H1 (cell line): ENCODE results near the gene OR51A4. TPM values are rescaled to one million over a fixed set of nuclear protein-coding genes. Genes with fewer than 3 reads are reported as not detected.

Experiments
- CTCF ChIA-PET: fragments of 300-600 bp; sonication (Branson Sonifier 250); formaldehyde crosslinking; loops from one replicate; lab custom pipeline; 2021; ENCODE audit not compliant: partially characterized antibody; lab: Charles Lee
- POLR2A ChIA-PET: fragments of 300-600 bp; sonication (Branson Sonifier 250); formaldehyde crosslinking; loops from one replicate; lab custom pipeline; 2021; ENCODE audit warnings: inconsistent platforms; ENCODE audit not compliant: partially characterized antibody; lab: Charles Lee
- DNase-seq, 2 experiments: peaks; one replicate each; pipeline versions ENCODE4 v3.0.0 to v3.0.0-alpha.2; 2010 to 2022; ENCODE audit warnings: low spot score in 2 of 2, low read depth in 1 of 2, mixed read lengths in 1 of 2
- FAIRE-seq: peaks from 2 replicates; lab custom pipeline; 2011; peaks lifted over from hg19 to GRCh38; lab: Jason Lieb, UNC
- H2AFZ ChIP-seq: 2 replicates; pipeline ENCODE4 v1.8.1; 2012; ENCODE audit warnings: low read length, inconsistent platforms
- H2AK5ac ChIP-seq: 2 replicates; pipeline ENCODE4 v1.6.1; 2013; ENCODE audit warnings: low read depth, low read length
- H2BK120ac ChIP-seq: replicated peaks from 2 replicates; pipeline ENCODE3; 2013; ENCODE audit warnings: low read depth, low read length, inconsistent platforms
- H2BK12ac ChIP-seq: 2 replicates; pipeline ENCODE4 v1.6.1; 2013; ENCODE audit warnings: low read depth, low read length
- H2BK15ac ChIP-seq: 2 replicates; pipeline ENCODE4 v1.6.1; 2013; ENCODE audit warnings: low read length
- H2BK20ac ChIP-seq: 2 replicates; pipeline ENCODE4 v1.6.1; 2013; ENCODE audit warnings: low read length
- H2BK5ac ChIP-seq: 2 replicates; pipeline ENCODE4 v1.6.1; 2013; ENCODE audit warnings: low read depth, low read length
- H3K14ac ChIP-seq: 2 replicates; pipeline ENCODE4 v1.6.1; 2013; ENCODE audit warnings: inconsistent platforms; ENCODE audit not compliant: insufficient read length
- H3K18ac ChIP-seq: 2 replicates; pipeline ENCODE4 v1.6.1; 2013; ENCODE audit warnings: low read length; ENCODE audit errors: extremely low read depth
- H3K23ac ChIP-seq: 2 replicates; pipeline ENCODE4 v1.6.1; 2013; ENCODE audit warnings: inconsistent platforms; ENCODE audit not compliant: insufficient read length
- H3K23me2 ChIP-seq: 2 replicates; pipeline ENCODE4 v1.6.1; 2013; ENCODE audit warnings: low read depth, low read length
- H3K27ac ChIP-seq: 2 replicates; pipeline ENCODE4 v1.6.1; 2011; ENCODE audit warnings: low read depth, low read length, inconsistent platforms
- H3K27me3 ChIP-seq, 4 experiments: replicated peaks in 1 of 4; 1 replicate in 1 of 4; 2 replicates in 3 of 4; pipeline versions ENCODE4 v1.6.1 to v1.8.1; 2011 to 2013; ENCODE audit warnings: low read length in 3 of 4, mild to moderate bottlenecking in 3 of 4, inconsistent platforms in 2 of 4, mixed read lengths in 2 of 4, moderate library complexity in 1 of 4; ENCODE audit not compliant: control insufficient read depth in 3 of 4, insufficient read depth in 3 of 4; ENCODE audit errors: extremely low read depth in 1 of 4
- H3K36me3 ChIP-seq, 4 experiments: 2 replicates each; pipeline versions ENCODE4 v1.6.1 to v1.8.1; 2011 to 2013; ENCODE audit warnings: mild to moderate bottlenecking in 4 of 4, low read length in 3 of 4, moderate library complexity in 2 of 4, control low read depth in 1 of 4, inconsistent platforms in 1 of 4; ENCODE audit not compliant: insufficient read depth in 4 of 4, control insufficient read depth in 2 of 4
- H3K4ac ChIP-seq: replicated peaks from 2 replicates; pipeline ENCODE3; 2013; ENCODE audit warnings: low read length, low read depth, mixed read lengths, inconsistent platforms; ENCODE audit not compliant: insufficient read length
- H3K4me1 ChIP-seq, 4 experiments: replicated peaks in 1 of 4; 1 replicate in 1 of 4; 2 replicates in 3 of 4; pipeline versions ENCODE4 v1.6.1 to v1.8.1; 2011 to 2013; ENCODE audit warnings: low read length in 3 of 4, inconsistent platforms in 2 of 4, mixed read lengths in 1 of 4; ENCODE audit not compliant: insufficient read depth in 4 of 4, control insufficient read depth in 3 of 4
- H3K4me2 ChIP-seq, 2 experiments: 2 replicates each; pipeline versions ENCODE4 v1.6.1 to v1.8.1; 2011 to 2013; ENCODE audit warnings: low read depth in 2 of 2, low read length in 2 of 2, control low read depth in 1 of 2, inconsistent platforms in 1 of 2, mild to moderate bottlenecking in 1 of 2; ENCODE audit not compliant: insufficient read depth in 1 of 2
- H3K4me3 ChIP-seq, 4 experiments: fragments of 200-600, 300-600 bp in 1 of 4; sonication (generic), shearing (Covaris generic), sonication (Bioruptor Twin) in 1 of 4; 2 replicates each; pipeline versions ENCODE4 v1.5.1 to v1.8.1; 2011 to 2016; ENCODE audit warnings: low read length in 4 of 4, low read depth in 3 of 4, control low read depth in 2 of 4, inconsistent platforms in 2 of 4, mild to moderate bottlenecking in 2 of 4, mixed read lengths in 1 of 4, moderate library complexity in 1 of 4; ENCODE audit not compliant: insufficient read depth in 2 of 4; ENCODE audit errors: extremely low read depth in 1 of 4
- H3K56ac ChIP-seq: replicated peaks from 2 replicates; pipeline ENCODE3; 2013; ENCODE audit warnings: low read depth, mild to moderate bottlenecking, mixed read lengths, low read length, inconsistent platforms; ENCODE audit not compliant: insufficient read length
- H3K79me1 ChIP-seq: 2 replicates; pipeline ENCODE4 v1.6.1; 2013; ENCODE audit warnings: low read depth, low read length, control low read depth
- H3K79me2 ChIP-seq, 2 experiments: 2 replicates each; pipeline versions ENCODE4 v1.6.1 to v1.8.1; 2012 to 2013; ENCODE audit warnings: low read length in 2 of 2, mild to moderate bottlenecking in 2 of 2, inconsistent platforms in 1 of 2; ENCODE audit not compliant: insufficient read depth in 2 of 2, control insufficient read depth in 1 of 2
- H3K9ac ChIP-seq, 4 experiments: replicated peaks in 1 of 4; 1 replicate in 1 of 4; 2 replicates in 3 of 4; pipeline versions ENCODE4 v1.6.1 to v1.8.1; 2011 to 2013; ENCODE audit warnings: low read depth in 3 of 4, low read length in 3 of 4, control low read depth in 2 of 4, mild to moderate bottlenecking in 2 of 4, moderate library complexity in 2 of 4, inconsistent platforms in 1 of 4; ENCODE audit errors: extremely low read depth in 1 of 4
- H3K9me3 ChIP-seq, 2 experiments: 2 replicates each; pipeline versions ENCODE4 v1.6.1 to v1.8.1; 2012 to 2013; ENCODE audit warnings: mild to moderate bottlenecking in 2 of 2, moderate library complexity in 2 of 2, control low read depth in 1 of 2, inconsistent platforms in 1 of 2, low read depth in 1 of 2, low read length in 1 of 2, mixed read lengths in 1 of 2; ENCODE audit not compliant: insufficient read depth in 2 of 2
- H4K20me1 ChIP-seq, 2 experiments: replicated peaks in 1 of 2; 2 replicates each; pipeline versions ENCODE3 to v1.8.1; 2011 to 2013; ENCODE audit warnings: inconsistent platforms in 2 of 2, low read length in 2 of 2, mild to moderate bottlenecking in 1 of 2; ENCODE audit not compliant: insufficient read depth in 2 of 2, control insufficient read depth in 1 of 2
- H4K5ac ChIP-seq: 2 replicates; pipeline ENCODE4 v1.6.1; 2013; ENCODE audit warnings: low read length, low read depth, mixed read lengths, inconsistent platforms; ENCODE audit not compliant: insufficient read length
- H4K8ac ChIP-seq: 2 replicates; pipeline ENCODE4 v1.8.0; 2013; ENCODE audit warnings: mild to moderate bottlenecking, moderate library complexity, low read length, inconsistent platforms; ENCODE audit not compliant: insufficient read depth; ENCODE audit errors: extremely low read depth
- H4K91ac ChIP-seq: replicated peaks from 2 replicates; pipeline ENCODE3; 2013; ENCODE audit warnings: low read length, mixed read lengths, inconsistent platforms; ENCODE audit not compliant: insufficient read length
- CHD1 ChIP-seq: IDR thresholded peaks from 2 replicates; pipeline ENCODE4 v1.6.1; 2012; ENCODE audit warnings: low read depth, low read length, improper control_type of control experiment
- GTF2F1 ChIP-seq: IDR thresholded peaks from 2 replicates; pipeline ENCODE4 v1.6.1; 2012; ENCODE audit warnings: low read depth, low read length, improper control_type of control experiment, borderline replicate concordance
- SP1 ChIP-seq: IDR thresholded peaks from 2 replicates; pipeline ENCODE4 v1.6.1; 2011; ENCODE audit warnings: low read depth, low read length
- TAF1 ChIP-seq: IDR thresholded peaks from 2 replicates; pipeline ENCODE4 v1.6.1; 2011; ENCODE audit warnings: mild to moderate bottlenecking, low read depth, low read length
- TBP ChIP-seq: IDR thresholded peaks from 2 replicates; pipeline ENCODE4 v1.6.1; 2011; ENCODE audit warnings: low read depth, low read length, improper control_type of control experiment
- WGBS, 2 experiments: shearing (Covaris generic) in 1 of 2; methylation state at CpG; one replicate each; pipeline versions ENCODE4 v1.1.6 to v1.1.7; 2013 to 2015; ENCODE audit warnings: low lambda C conversion rate in 2 of 2, mixed read lengths in 2 of 2, inconsistent platforms in 1 of 2, low coverage in 1 of 2, missing lambda C conversion rate in 1 of 2; ENCODE audit not compliant: insufficient replicate concordance in 2 of 2, insufficient coverage in 1 of 2, insufficient read length in 1 of 2; ENCODE audit errors: extremely low coverage in 1 of 2, missing lambda C conversion rate in 1 of 2; 5-methylcytosine and 5-hydroxymethylcytosine counted together
- polyA plus RNA-seq, 7 experiments: library from polyadenylated mRNA; depleted of rRNA in 3 of 7; stranded (reverse) in 5 of 7; unstranded in 2 of 7; fragments of >200 nt in 5 of 7; fragments of 200-250 nt in 2 of 7; gene quantifications; 1 replicate in 5 of 7; 2 replicates in 1 of 7; 4 replicates in 1 of 7; pipeline versions ENCODE4 v1.2.1 to v1.2.3, GENCODE V29; 2011 to 2013; ENCODE audit warnings: missing spikeins in 2 of 7, mixed read lengths in 2 of 7
- total RNA-seq: library from RNA; stranded (reverse); fragmentation: NEBNext Ultra II Directional; extraction: Animal tissue kit (Norgen Biotek cat#: 25700); gene quantifications from 2 replicates; pipeline ENCODE4 v1.2.1, GENCODE V29; 2021
- TF ChIP-seq, protein P1 (sequence below): IDR thresholded peaks from 2 replicates; pipeline ENCODE4 v1.6.1; 2012; ENCODE audit warnings: low read length, inconsistent platforms

The OR51A4 gene
- total and polyA plus RNA-seq, 2 of the 8 experiments (the other 6 are each of a cell fraction or from before 2014, with no cell fraction given) = not detected

GRCh38 chr11:4975436-4975835 lies 28.0 kb upstream of the OR51A4 start:
- no peak overlapping the region for H2BK20ac ChIP-seq
- no peak overlapping the region for H3K18ac ChIP-seq
- H3K4ac ChIP-seq = no peak overlapping the region
- H2BK5ac ChIP-seq = no peak overlapping the region
- no peak overlapping the region for H2BK120ac ChIP-seq
- no peak overlapping the region for H4K8ac ChIP-seq
- H4K5ac ChIP-seq = no peak overlapping the region
- H4K20me1 ChIP-seq = no peaks in the 10 kb centered on the region
- H3K79me1 ChIP-seq = no peaks in the 10 kb centered on the region
- H3K27ac ChIP-seq = no peak overlapping the region
- no peaks in the 10 kb centered on the region for H3K27me3 ChIP-seq
- H3K9me3 ChIP-seq = no peaks in the 10 kb centered on the region
- H2AFZ ChIP-seq = no peak overlapping the region
- CTCF ChIA-PET = no interaction called here
- no peak overlapping the region for H3K14ac ChIP-seq
- H3K56ac ChIP-seq = no peak overlapping the region
- H2BK12ac ChIP-seq = no peak overlapping the region
- no peaks in the 10 kb centered on the region for H3K23me2 ChIP-seq
- WGBS, 2 experiments = 87% methylated on average over 5 of the region's 5 CpGs; no CpG with 5 or more reads in 1 of the 2 experiments
- FAIRE-seq (no peak), DNase-seq (no peak)
- no peak overlapping the region for H2BK15ac ChIP-seq
- H3K36me3 ChIP-seq = no peaks in the 10 kb centered on the region; a peak in 1 of 8 replicates
- POLR2A ChIA-PET = no interaction called here
- no peak overlapping the region for H3K23ac ChIP-seq
- no peak overlapping the region for H3K4me3 ChIP-seq
- H3K4me1 ChIP-seq = no peaks in the 10 kb centered on the region
- no peak overlapping the region for H3K4me2 ChIP-seq
- no peaks in the 10 kb centered on the region for H3K79me2 ChIP-seq
- H2AK5ac ChIP-seq = no peak overlapping the region
- TF ChIP-seq SP1 (no peak), TAF1 (no peak), CHD1 (no peak), GTF2F1 (no peak), TBP (no peak)
- TF ChIP-seq, protein P1, sequence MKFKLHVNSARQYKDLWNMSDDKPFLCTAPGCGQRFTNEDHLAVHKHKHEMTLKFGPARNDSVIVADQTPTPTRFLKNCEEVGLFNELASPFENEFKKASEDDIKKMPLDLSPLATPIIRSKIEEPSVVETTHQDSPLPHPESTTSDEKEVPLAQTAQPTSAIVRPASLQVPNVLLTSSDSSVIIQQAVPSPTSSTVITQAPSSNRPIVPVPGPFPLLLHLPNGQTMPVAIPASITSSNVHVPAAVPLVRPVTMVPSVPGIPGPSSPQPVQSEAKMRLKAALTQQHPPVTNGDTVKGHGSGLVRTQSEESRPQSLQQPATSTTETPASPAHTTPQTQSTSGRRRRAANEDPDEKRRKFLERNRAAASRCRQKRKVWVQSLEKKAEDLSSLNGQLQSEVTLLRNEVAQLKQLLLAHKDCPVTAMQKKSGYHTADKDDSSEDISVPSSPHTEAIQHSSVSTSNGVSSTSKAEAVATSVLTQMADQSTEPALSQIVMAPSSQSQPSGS = no peak
- TF ChIP-seq, all 59 proteins: peak for 0
- Histone ChIP-seq H4K91ac (no peak overlapping the region), H3K9ac (no peak overlapping the region)
